ENCODE measurements around the gene SERPINE2.

SERPINE2 gene

DNA sequence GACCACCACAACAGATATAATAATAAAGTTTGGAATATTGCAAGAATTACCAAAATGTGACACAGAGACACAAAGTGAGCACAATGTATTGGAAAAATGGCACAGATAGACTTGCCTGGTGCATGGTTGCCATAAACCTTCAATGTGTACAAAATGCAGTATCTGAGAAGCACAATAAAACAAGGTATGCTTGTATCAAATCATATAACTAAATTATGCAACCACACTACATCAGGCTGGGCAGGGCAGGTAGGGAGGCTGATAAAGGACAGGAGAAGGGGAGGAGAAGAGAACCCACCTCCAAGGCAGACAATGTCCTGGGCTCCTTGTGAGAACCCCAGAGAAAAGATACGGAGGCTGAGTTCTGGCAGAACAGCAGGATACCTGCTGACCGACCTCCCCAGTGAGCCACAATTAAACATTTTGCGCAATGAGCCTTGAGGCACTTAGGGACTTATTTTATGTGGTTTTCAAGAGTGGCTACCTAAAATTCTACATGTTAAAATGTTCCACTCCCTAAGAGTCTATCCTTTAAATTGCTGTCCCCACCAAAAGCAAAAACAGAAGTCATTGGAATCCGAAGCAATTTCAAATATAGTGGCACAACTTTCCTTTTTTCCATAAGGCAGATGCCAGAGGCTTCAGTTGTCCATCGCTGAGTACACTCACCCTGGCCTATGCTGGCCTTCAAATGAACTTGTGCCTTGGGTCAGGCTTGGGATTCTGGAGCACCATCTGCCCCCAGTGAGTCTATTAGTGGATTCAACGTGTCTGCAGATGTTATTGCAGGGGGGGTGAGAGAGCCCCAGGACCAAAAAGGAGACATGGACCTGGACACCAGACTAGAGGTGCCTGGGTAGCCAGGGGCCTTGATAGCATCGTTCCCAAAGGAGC lies 110.7 kb downstream of the SERPINE2 start:
- H3K27me3 Mint-ChIP-seq (ENCODE audit: low read depth): no peaks in the 10 kb centered on the region
- H3K9me3 Mint-ChIP-seq: peaks cover 14% of the 10 kb centered on the region
- no peak overlapping the region for H3K4me3 Mint-ChIP-seq
- TF ChIP-seq CTCF (IDR thresholded peaks at IDR 0.05; ENCODE audit: unreplicated experiment in 3 of 3): no peak
- H3K4me1 Mint-ChIP-seq: peaks cover 11% of the 10 kb centered on the region
- H3K27ac Mint-ChIP-seq: no peak overlapping the region
- H3K36me3 Mint-ChIP-seq (ENCODE audit: low read depth): peaks cover 54% of the 10 kb centered on the region

- Mint-ChIP-seq H3K27ac (no peak overlapping the region), H3K4me1 (no peaks in the 10 kb centered on the region), H3K27me3 (ENCODE audit: low read depth) (no peaks in the 10 kb centered on the region), H3K9me3 (peaks cover 14% of the 10 kb centered on the region), H3K4me3 (no peak overlapping the region), H3K36me3 (ENCODE audit: low read depth) (peaks cover 83% of the 10 kb centered on the region)
- TF ChIP-seq CTCF (IDR thresholded peaks at IDR 0.05; ENCODE audit: unreplicated experiment in 3 of 3): no peak
Measured at GRCh38 chr2:223925106-223925505, 114.0 kb downstream of the SERPINE2 start.

Measured in nephron (organoid).